T-helper 2 cell treated with Interferon-gamma antibody and Interleukin-4, amounts not matched to agents 5 μg/mL and 100 μg/mL, for 36 hours (primary cell): ENCODE measurements around the gene MAP4K4.
"Not testable (repeated sequence)": the region's sequence is repeated elsewhere in the genome, so short reads cannot be mapped to it uniquely, and the experiment has no call there.

ENCODE experiments used
- DNase-seq: peaks from one replicate; pipeline ENCODE4 v3.0.0; 2021; ENCODE audit warnings: low spot score
- H3K27ac Mint-ChIP-seq: one replicate; pipeline ENCODE4 v1.8.0; 2021; ENCODE audit warnings: mild to moderate bottlenecking, mixed read lengths
- H3K27me3 Mint-ChIP-seq: one replicate; pipeline ENCODE4 v1.8.0; 2021; ENCODE audit warnings: low read depth, mixed read lengths
- H3K36me3 Mint-ChIP-seq: one replicate; pipeline ENCODE4 v1.8.0; 2021; ENCODE audit warnings: low read depth, mixed read lengths
- H3K4me1 Mint-ChIP-seq: one replicate; pipeline ENCODE4 v1.8.0; 2021; ENCODE audit warnings: low read depth, mixed read lengths
- H3K4me3 Mint-ChIP-seq: one replicate; pipeline ENCODE4 v1.8.0; 2022; ENCODE audit warnings: mild to moderate bottlenecking, moderate library complexity, mixed read lengths
- H3K9me3 Mint-ChIP-seq: one replicate; pipeline ENCODE4 v1.8.0; 2021; ENCODE audit warnings: mixed read lengths

MAP4K4 gene

DNA sequence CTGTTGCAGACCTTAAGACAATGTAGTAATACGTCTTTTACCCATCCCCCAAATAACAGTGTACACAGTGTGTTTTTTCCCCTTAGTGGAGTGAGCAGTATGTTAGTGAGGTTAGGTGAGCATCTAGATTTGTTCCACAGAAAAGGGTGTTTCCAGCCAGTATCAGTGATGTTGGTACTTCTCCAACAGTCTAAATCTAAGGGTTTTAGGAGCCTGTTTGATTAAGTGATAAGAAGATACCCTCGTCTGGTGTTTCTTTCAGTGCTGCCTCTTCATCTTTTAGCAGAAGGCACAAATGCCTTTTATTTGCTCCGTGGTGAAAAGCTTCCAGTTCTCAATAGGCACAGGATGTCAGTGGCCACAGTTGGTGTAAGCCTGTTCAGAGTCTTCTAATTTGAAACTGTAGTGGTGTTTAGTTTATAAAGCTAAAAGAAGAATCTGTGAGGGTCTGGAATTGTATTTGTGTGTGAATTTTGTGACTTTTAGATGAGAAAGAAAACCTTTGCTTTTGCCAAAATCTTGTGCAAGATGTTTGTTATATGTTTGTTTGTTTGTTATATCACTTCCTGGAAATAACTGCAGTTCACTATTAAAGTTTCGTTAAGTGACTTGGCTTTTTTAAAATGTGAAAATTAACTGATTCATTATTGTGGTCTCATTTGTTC, 71.2 kb downstream of the MAP4K4 start:
- no peak for DNase-seq
- no peak overlapping the region for H3K4me3 Mint-ChIP-seq
- H3K9me3 Mint-ChIP-seq, result no peaks in the 10 kb centered on the region
- H3K4me1 Mint-ChIP-seq, result peaks cover 52% of the 10 kb centered on the region
- no peaks in the 10 kb centered on the region for H3K36me3 Mint-ChIP-seq
- H3K27me3 Mint-ChIP-seq, result no peaks in the 10 kb centered on the region
- H3K27ac Mint-ChIP-seq, result no peak overlapping the region

DNA sequence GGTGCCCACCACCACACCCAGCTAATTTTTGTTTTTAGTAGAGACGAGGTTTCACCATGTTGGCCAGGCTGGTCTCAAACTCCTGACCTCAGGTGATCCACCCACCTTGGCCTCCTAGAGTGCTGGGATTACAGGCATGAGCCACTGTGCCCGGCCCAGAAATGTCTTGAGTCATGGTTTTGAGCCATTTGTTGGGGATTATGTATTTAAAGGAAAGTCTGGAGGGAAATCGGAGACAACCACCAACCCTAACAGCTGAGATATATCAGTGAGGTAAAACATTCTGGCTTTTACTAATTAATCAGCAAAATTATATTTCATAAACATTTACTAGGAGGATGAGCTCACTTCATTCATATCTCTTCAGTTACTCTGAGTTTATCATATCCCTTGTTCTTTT, 72.2 kb downstream of the MAP4K4 start:
- not testable (repeated sequence) for DNase-seq, H3K36me3 Mint-ChIP-seq, H3K9me3 Mint-ChIP-seq, H3K27ac Mint-ChIP-seq, H3K4me3 Mint-ChIP-seq, H3K27me3 Mint-ChIP-seq
- peaks cover 50% of the 10 kb centered on the region for H3K4me1 Mint-ChIP-seq

- Mint-ChIP-seq H3K36me3 (no peaks in the 10 kb centered on the region), H3K27ac (no peak overlapping the region), H3K9me3 (no peaks in the 10 kb centered on the region), H3K4me3 (no peak overlapping the region), H3K27me3 (no peaks in the 10 kb centered on the region), H3K4me1 (peaks cover 55% of the 10 kb centered on the region)
- no peak for DNase-seq
Measured at GRCh38 chr2:101770726-101771125, 73.2 kb downstream of the MAP4K4 start.

DNA sequence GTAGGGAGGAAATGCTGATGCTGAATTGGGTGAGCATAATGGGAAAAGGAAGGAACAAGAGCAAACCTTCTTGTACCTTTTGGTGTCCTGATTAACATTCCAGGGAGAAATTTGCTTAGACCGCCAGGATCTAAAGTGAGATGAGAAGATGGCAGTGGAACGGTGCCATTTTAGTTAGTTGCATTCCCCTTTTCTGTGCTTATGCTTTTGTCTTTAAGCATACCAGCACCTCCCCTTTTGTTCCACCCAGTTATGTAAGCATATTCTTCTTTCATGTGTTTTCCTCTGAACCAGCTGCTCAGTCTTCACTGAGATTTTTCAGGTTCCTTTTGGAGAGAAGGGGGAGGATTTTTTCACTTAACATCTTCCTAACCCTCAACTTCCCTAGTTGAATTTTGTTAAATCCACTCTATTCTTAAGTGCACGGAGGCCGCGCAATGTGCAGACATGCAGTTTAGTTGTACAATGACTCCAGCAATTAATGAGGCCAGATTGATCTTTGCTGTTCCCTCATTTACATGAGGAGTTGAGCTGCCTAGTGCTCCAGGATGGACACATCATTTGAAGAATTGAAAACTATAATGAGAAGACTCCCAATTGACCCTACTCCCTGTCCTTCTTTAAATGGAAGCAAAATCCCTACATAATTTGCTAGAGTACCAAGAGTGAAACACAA, 73.9 kb downstream of the MAP4K4 start:
- no peak for DNase-seq
- H3K4me3 Mint-ChIP-seq, result no peak overlapping the region
- H3K27ac Mint-ChIP-seq, result no peak overlapping the region
- H3K4me1 Mint-ChIP-seq, result peaks cover 51% of the 10 kb centered on the region
- H3K9me3 Mint-ChIP-seq, result no peaks in the 10 kb centered on the region
- no peaks in the 10 kb centered on the region for H3K36me3 Mint-ChIP-seq
- H3K27me3 Mint-ChIP-seq, result no peaks in the 10 kb centered on the region

DNA sequence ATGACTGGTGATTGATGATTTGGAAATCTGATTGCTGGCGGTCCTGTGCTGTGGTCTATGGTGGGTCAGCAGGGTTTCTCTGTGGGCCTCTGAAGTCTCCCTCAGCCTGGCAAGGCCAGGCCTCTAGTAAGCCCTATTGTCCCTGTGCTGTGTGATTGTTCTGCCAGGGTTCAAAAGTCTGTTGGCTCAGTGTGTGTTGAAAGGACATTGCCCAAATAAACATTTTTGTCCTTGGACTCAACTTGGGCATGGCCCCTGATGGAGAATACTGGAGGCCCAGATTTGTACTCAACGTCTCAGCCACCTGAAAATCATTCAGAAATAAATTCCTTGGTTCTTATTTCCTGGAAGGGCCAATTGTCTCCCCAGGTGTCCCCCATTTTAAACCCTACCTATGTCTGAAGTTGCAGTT, 74.4 kb downstream of the MAP4K4 start:
- Mint-ChIP-seq H3K4me3 (no peak overlapping the region), H3K9me3 (no peaks in the 10 kb centered on the region), H3K27me3 (no peaks in the 10 kb centered on the region), H3K27ac (no peak overlapping the region), H3K4me1 (peaks cover 45% of the 10 kb centered on the region), H3K36me3 (no peaks in the 10 kb centered on the region)
- no peak for DNase-seq

- Mint-ChIP-seq H3K4me1 (peaks cover 43% of the 10 kb centered on the region), H3K9me3 (no peaks in the 10 kb centered on the region), H3K27ac (no peak overlapping the region), H3K27me3 (no peaks in the 10 kb centered on the region), H3K4me3 (no peak overlapping the region), H3K36me3 (no peaks in the 10 kb centered on the region)
- no peak for DNase-seq
Measured at GRCh38 chr2:101773137-101773536, 75.6 kb downstream of the MAP4K4 start.

DNA sequence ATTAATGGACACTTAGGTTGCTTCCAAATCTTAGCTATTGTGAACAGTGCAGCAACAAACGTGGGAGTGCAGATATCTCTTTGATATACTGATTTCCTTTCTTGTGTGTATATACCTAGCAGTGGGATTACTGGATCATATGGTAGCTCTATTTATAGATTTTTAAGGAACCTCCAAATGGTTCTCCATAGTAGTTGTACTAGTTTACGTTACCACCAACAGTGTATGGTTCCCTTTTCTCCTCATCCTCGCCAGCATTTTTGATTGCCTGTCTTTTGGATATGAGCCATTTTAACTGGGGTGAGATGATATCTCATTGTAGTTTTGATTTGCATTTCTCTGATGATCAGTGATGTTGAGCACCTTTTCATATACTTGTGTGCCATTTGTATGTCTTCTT, 76.5 kb downstream of the MAP4K4 start:
- H3K9me3 Mint-ChIP-seq, DNase-seq, H3K27ac Mint-ChIP-seq, H3K27me3 Mint-ChIP-seq, H3K36me3 Mint-ChIP-seq, H3K4me3 Mint-ChIP-seq: not testable (repeated sequence)
- peaks cover 37% of the 10 kb centered on the region for H3K4me1 Mint-ChIP-seq

DNA sequence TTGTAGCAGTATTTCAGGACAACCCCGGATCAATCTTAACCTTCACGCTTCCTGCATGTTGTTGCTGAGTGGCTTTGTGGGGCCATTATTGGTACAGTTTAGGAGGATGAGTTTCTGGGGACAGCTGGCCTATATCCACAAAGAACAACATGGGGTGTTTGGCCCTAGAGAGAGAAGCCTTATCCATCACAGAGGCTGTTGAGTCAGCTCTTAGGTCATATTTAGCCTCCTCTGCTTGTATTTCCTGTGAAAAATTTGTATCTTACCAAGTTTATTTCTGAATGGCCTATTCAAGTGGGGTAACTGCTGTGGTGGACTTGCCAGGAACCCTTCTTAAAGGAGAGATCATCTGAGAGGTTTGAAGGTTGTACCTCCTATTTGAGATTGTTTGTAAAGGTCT, 77.6 kb downstream of the MAP4K4 start:
- H3K36me3 Mint-ChIP-seq, result no peaks in the 10 kb centered on the region
- peaks cover 41% of the 10 kb centered on the region for H3K4me1 Mint-ChIP-seq
- no peaks in the 10 kb centered on the region for H3K9me3 Mint-ChIP-seq
- H3K27me3 Mint-ChIP-seq, result no peaks in the 10 kb centered on the region
- DNase-seq, result no peak
- no peak overlapping the region for H3K4me3 Mint-ChIP-seq
- no peak overlapping the region for H3K27ac Mint-ChIP-seq

DNA sequence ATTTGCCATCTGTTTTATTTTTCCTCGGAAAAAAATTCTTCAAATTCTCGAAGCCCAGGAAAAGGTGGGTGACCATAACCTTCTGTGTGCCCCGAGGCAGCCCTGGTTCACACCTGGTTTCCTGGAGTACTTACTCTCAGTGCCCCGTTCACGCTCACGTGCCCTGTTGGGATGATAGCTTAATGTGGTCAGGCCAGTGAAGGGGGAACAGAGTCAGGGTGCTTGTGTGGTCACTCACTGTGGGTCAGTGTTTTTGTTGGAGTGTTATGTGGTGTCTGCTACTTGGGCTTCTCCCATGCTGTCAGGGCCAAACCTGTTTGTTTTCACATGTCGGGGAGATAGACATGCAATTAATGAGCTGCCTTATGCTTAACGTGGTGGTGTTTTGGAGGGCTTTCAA, 78.1 kb downstream of the MAP4K4 start:
- H3K27ac Mint-ChIP-seq, result no peak overlapping the region
- H3K4me3 Mint-ChIP-seq, result no peak overlapping the region
- peaks cover 44% of the 10 kb centered on the region for H3K4me1 Mint-ChIP-seq
- DNase-seq, result no peak
- no peaks in the 10 kb centered on the region for H3K27me3 Mint-ChIP-seq
- no peaks in the 10 kb centered on the region for H3K36me3 Mint-ChIP-seq
- no peaks in the 10 kb centered on the region for H3K9me3 Mint-ChIP-seq

DNA sequence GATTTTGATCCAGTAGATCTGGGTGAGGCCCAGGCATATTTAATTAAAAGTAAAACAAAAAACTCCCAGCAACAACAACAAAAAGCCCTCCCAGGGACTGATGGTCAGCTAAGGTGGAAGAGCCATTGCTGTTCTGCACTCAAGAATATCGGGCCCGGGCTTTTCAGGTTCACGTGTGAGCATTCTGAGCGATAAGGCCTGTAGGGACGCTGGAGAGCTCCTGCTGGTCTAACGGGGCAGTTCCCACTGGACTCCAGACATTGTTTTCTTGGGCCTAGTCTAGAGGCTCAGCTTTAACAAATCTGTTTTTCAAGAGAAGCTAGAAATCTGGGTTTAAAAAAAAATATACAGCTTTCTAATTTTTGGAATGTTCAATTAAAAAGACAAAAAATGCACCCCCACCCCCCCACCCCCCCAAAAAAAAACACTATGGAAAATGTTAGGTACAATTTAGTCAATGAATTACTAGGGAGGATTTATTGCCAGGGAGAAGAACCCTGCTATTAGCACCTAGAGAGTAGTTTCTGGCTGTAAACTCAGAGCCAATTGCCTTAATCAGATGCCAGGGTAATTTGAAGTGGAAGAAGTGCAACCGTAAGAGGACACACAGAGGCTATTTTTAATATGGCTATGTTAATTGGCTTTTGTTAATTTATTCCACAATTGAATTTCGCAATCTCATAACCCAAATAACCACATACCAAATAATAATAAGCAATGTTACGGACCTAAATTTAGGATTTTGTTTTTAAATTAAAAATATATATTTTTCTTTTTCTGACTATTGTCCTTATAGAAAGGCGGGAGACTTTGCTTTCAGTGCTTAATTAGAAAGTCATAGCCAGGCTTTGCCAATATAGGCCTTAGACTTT, 78.9 kb downstream of the MAP4K4 start:
- H3K36me3 Mint-ChIP-seq, result no peaks in the 10 kb centered on the region
- H3K4me3 Mint-ChIP-seq, result no peak overlapping the region
- H3K27me3 Mint-ChIP-seq, result no peaks in the 10 kb centered on the region
- no peak for DNase-seq
- no peaks in the 10 kb centered on the region for H3K9me3 Mint-ChIP-seq
- peaks cover 43% of the 10 kb centered on the region for H3K4me1 Mint-ChIP-seq
- H3K27ac Mint-ChIP-seq, result no peak overlapping the region

DNA sequence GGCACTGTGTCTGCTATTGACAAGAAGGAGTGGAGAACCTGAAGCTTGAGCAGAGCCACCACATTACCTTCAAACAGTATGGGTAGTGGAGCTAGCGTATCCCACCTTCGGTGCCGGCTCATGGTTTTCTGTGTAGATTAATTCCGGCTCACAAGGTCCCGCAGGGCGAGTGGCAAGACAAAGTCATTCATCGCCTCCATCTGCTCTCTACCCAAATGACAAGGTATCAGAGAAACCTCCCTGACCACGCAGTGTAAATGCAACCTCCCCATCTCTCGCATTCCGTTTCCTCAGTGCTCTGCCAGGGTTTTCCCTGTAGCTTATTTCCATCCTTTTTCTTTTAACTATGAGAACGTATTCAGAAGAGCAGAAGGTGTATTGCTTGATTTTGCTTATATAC, 79.8 kb downstream of the MAP4K4 start:
- H3K4me1 Mint-ChIP-seq, result peaks cover 47% of the 10 kb centered on the region
- no peaks in the 10 kb centered on the region for H3K36me3 Mint-ChIP-seq
- H3K27ac Mint-ChIP-seq, result no peak overlapping the region
- no peaks in the 10 kb centered on the region for H3K9me3 Mint-ChIP-seq
- no peak overlapping the region for H3K4me3 Mint-ChIP-seq
- no peak for DNase-seq
- no peaks in the 10 kb centered on the region for H3K27me3 Mint-ChIP-seq

DNA sequence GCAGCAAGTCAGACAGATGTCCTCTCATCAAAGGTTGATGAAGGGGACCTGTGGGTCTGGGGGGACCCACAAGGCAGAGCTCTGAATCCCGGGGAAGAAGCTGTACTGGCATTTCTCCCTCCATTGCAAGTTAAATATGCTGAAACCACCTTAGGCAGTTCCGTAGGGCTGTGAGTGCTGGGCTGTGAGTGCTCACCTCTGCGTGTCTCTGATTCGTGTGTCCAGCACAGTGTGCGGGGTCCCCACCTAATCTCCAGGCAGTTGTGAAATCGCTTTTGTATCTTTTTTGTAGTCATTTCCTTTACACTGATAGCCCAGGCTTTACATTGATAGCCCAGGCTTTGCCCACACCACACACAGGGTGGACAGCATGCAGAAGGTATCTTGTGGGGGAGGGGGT, 80.6 kb downstream of the MAP4K4 start:
- Mint-ChIP-seq H3K36me3 (no peaks in the 10 kb centered on the region), H3K4me1 (peaks cover 44% of the 10 kb centered on the region), H3K9me3 (no peaks in the 10 kb centered on the region), H3K27me3 (no peaks in the 10 kb centered on the region), H3K27ac (no peak overlapping the region), H3K4me3 (no peak overlapping the region)
- no peak for DNase-seq

DNA sequence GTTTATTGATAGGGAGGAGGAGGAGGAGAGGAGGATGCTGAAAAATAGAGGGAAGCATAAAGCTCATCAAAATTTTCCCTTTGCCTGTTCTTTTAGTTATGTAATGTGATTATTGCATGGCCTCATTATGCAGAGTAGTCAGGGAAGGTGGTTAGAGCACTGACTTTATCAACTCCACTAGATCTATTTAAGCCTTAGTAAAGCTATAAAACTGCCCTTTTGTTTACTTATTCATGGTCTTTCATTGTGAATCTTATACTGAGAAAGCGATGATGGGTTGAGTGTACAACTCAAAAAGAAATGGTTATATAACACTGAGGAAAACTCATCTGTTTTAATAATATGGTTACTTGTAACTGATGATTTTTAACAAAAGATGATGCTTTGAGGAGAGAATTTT, 81.7 kb downstream of the MAP4K4 start:
- Mint-ChIP-seq H3K36me3 (no peaks in the 10 kb centered on the region), H3K4me3 (no peak overlapping the region), H3K4me1 (peaks cover 42% of the 10 kb centered on the region), H3K27me3 (no peaks in the 10 kb centered on the region), H3K9me3 (no peaks in the 10 kb centered on the region), H3K27ac (no peak overlapping the region)
- DNase-seq, result no peak

DNA sequence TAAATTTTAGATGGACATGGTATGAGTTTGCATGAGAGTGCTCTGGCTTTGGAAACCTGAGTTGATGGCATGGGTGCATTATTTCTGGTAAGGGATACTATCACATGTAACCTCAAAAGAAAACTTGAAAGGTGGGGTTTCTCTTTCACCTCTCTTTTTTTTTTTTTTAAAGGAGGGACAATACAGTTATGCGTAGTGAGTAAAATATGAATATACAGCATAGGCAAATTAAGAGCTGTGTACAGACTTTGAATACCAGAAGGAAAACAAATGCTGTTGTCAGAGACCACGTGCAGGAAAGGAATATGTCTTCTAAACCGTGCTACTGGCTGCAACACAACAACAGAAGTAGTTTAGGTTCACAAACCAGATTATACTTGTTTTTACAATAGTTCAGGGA, 82.1 kb downstream of the MAP4K4 start:
- H3K9me3 Mint-ChIP-seq, result no peaks in the 10 kb centered on the region
- DNase-seq, result no peak
- no peak overlapping the region for H3K27ac Mint-ChIP-seq
- no peaks in the 10 kb centered on the region for H3K27me3 Mint-ChIP-seq
- peaks cover 42% of the 10 kb centered on the region for H3K4me1 Mint-ChIP-seq
- H3K4me3 Mint-ChIP-seq, result no peak overlapping the region
- H3K36me3 Mint-ChIP-seq, result no peaks in the 10 kb centered on the region
